A549 treated with AZD9567 at 1 μM for 4 hours (cell line): Measurements from ENCODE around the gene PDGFB. TPM values are rescaled to one million over a fixed set of nuclear protein-coding genes. Genes with fewer than 3 reads are reported as not detected.

Experiments used
- total RNA-seq: library from RNA; stranded (reverse); fragments of 200-300 nt; extraction: Qiagen RNA extraction; gene quantifications from 5 replicates; pipeline ENCODE4 v1.2.3, GENCODE V29; 2022; ENCODE audit not compliant: insufficient read depth

Gene PDGFB
- 0.56 to 3.6 TPM (median 2.3 TPM) in 5 replicates for total RNA-seq

GRCh38 chr22:39244496-39245129 is at the start of gene PDGFB:
Gene PDGFB (minus strand): TSS chr22:39244982. CDS start chr22:39243963, 1,019 bp downstream.

Other genes with a start within 250 kb of the PDGFB start
- gene APOBEC3C, start 230.7 kb downstream of the PDGFB start, total RNA-seq: 23.9 to 33.0 TPM (median 24.2 TPM) in 5 replicates
- 0.20 to 0.48 TPM (median 0.38 TPM) in 4 of 5 replicates, not detected in the other for gene APOBEC3D, start 223.9 kb downstream of the PDGFB start, total RNA-seq
- gene APOBEC3F, start 204.1 kb downstream of the PDGFB start, total RNA-seq: 1.5 to 2.5 TPM (median 2.1 TPM) in 4 of 5 replicates, not detected in the other
- gene APOBEC3G, start 167.7 kb downstream of the PDGFB start, total RNA-seq: 0.06 to 0.08 TPM (median 0.08 TPM) in 3 of 5 replicates, not detected in the others
- 0.19 to 0.45 TPM (median 0.31 TPM) in 4 of 5 replicates, not detected in the other for gene APOBEC3H, start 147.7 kb downstream of the PDGFB start, total RNA-seq
- 0.78 to 1.3 TPM (median 1.1 TPM) in 5 replicates for gene CBX7, start 92.3 kb downstream of the PDGFB start, total RNA-seq
- 1,743 to 2,245 TPM (median 1,807 TPM) in 5 replicates for gene RPL3, start 74.6 kb upstream of the PDGFB start, total RNA-seq
- 9.5 to 15.5 TPM (median 11.0 TPM) in 5 replicates for gene SYNGR1, start 105.0 kb upstream of the PDGFB start, total RNA-seq
- gene TAB1, start 154.8 kb upstream of the PDGFB start, total RNA-seq: 8.0 to 11.7 TPM (median 10.9 TPM) in 5 replicates
- 0.22 to 0.62 TPM (median 0.46 TPM) in 4 of 5 replicates, not detected in the other for gene MGAT3, start 212.0 kb upstream of the PDGFB start, total RNA-seq